ENCODE measurements around the gene MDM4.
"Not testable (repeated sequence)": the region's sequence is repeated elsewhere in the genome, so short reads cannot be mapped to it uniquely, and the experiment has no call there.

DNA sequence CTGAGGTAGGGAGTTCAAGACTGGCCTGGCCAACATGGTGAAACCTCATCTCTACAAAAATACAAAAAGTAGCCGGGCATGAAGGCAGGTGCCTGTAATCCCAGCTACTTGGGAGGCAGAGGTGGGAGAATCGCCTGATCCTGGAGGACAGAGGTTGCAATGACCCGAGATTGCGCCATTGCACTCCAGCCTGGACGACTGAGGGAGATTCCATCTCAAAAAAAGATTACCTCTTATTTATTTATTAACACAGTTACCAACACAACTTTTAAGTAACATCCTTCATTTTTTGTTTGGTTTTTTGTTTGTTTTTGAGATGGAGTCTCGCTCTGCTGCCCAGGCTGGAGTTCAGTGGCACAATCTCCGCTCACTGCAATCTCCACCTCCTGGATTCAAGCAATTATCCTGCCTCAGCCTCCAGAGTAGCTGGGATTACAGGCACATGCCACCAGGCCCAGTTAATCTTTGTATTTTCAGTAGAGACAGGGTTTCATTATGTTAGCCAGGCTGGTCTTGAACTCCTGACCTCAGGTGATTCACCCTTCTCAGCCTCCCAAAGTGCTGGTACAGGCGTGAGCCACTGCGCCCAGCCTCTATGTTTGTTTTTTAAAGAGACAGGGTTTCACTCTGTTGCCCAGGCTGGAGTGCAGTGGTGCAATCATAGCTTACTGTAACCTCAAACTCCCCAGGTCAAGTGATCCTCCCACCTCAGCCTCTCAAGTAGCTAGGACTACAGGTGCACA is 29.5 kb upstream of the MDM4 start:
- TF ChIP-seq, protein P1, sequence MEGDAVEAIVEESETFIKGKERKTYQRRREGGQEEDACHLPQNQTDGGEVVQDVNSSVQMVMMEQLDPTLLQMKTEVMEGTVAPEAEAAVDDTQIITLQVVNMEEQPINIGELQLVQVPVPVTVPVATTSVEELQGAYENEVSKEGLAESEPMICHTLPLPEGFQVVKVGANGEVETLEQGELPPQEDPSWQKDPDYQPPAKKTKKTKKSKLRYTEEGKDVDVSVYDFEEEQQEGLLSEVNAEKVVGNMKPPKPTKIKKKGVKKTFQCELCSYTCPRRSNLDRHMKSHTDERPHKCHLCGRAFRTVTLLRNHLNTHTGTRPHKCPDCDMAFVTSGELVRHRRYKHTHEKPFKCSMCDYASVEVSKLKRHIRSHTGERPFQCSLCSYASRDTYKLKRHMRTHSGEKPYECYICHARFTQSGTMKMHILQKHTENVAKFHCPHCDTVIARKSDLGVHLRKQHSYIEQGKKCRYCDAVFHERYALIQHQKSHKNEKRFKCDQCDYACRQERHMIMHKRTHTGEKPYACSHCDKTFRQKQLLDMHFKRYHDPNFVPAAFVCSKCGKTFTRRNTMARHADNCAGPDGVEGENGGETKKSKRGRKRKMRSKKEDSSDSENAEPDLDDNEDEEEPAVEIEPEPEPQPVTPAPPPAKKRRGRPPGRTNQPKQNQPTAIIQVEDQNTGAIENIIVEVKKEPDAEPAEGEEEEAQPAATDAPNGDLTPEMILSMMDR (IDR thresholded peaks at IDR 0.05): not testable (repeated sequence)
- not testable (repeated sequence) for TF ChIP-seq POLR2A (IDR thresholded peaks at IDR 0.05)

All from body of pancreas (tissue), 4 donors.